Ishikawa (cell line): ENCODE measurements around the gene CD226.

Source experiments
- CEBPB ChIP-seq: IDR thresholded peaks from 2 replicates; pipeline ENCODE4 v1.6.1; 2012
- CREB1 ChIP-seq: IDR thresholded peaks from 2 replicates; pipeline ENCODE4 v1.6.1; 2012; ENCODE audit warnings: low read depth
- EP300 ChIP-seq: IDR thresholded peaks from 2 replicates; pipeline ENCODE4 v1.6.1; 2012; ENCODE audit warnings: borderline replicate concordance
- TCF12 ChIP-seq: IDR thresholded peaks from 2 replicates; pipeline ENCODE4 v1.6.1; 2012; ENCODE audit warnings: low read depth
- ZBTB7A ChIP-seq: IDR thresholded peaks from 2 replicates; pipeline ENCODE4 v1.6.1; 2012; ENCODE audit warnings: low read depth
- TF ChIP-seq, protein P1 (sequence below): IDR thresholded peaks from 2 replicates; pipeline ENCODE4 v1.6.1; 2012; ENCODE audit warnings: low read depth, mild to moderate bottlenecking
- TF ChIP-seq, protein P2 (sequence below): IDR thresholded peaks from 2 replicates; pipeline ENCODE4 v1.6.1; 2012

DNA sequence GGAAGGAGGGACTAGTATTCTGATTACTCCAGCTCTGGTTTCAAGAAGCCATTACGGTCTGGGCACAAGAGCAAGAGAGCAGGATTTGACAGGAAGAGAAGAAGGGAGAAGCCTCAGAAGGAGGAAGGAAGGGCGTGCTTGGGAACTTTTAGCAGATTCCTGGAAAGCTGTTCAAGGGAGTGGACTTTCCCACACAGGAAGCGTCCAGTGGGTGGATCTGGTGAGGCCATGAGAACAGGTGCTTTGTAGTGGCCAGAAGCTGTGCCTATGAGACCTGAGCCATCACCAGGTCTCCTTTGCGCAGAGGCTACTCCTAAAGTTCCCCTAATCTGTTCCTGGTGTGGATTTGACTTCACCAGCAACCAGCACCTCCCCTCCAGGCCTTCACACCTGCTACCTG is 62.3 kb downstream of the CD226 start:
- TF ChIP-seq CREB1 = no peak
- no peak for TF ChIP-seq TCF12
- TF ChIP-seq CEBPB = no peak
- TF ChIP-seq, protein P1, sequence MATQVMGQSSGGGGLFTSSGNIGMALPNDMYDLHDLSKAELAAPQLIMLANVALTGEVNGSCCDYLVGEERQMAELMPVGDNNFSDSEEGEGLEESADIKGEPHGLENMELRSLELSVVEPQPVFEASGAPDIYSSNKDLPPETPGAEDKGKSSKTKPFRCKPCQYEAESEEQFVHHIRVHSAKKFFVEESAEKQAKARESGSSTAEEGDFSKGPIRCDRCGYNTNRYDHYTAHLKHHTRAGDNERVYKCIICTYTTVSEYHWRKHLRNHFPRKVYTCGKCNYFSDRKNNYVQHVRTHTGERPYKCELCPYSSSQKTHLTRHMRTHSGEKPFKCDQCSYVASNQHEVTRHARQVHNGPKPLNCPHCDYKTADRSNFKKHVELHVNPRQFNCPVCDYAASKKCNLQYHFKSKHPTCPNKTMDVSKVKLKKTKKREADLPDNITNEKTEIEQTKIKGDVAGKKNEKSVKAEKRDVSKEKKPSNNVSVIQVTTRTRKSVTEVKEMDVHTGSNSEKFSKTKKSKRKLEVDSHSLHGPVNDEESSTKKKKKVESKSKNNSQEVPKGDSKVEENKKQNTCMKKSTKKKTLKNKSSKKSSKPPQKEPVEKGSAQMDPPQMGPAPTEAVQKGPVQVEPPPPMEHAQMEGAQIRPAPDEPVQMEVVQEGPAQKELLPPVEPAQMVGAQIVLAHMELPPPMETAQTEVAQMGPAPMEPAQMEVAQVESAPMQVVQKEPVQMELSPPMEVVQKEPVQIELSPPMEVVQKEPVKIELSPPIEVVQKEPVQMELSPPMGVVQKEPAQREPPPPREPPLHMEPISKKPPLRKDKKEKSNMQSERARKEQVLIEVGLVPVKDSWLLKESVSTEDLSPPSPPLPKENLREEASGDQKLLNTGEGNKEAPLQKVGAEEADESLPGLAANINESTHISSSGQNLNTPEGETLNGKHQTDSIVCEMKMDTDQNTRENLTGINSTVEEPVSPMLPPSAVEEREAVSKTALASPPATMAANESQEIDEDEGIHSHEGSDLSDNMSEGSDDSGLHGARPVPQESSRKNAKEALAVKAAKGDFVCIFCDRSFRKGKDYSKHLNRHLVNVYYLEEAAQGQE = no peak
- TF ChIP-seq EP300 = no peak
- TF ChIP-seq, protein P2, sequence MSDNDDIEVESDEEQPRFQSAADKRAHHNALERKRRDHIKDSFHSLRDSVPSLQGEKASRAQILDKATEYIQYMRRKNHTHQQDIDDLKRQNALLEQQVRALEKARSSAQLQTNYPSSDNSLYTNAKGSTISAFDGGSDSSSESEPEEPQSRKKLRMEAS = no peak
- TF ChIP-seq ZBTB7A = no peak
